Caco-2 (cell line): ENCODE measurements around the gene CDKN1B. TPM values are rescaled to one million over a fixed set of nuclear protein-coding genes. Genes with fewer than 3 reads are reported as not detected.

Experiments used
- BruUV-seq: library from RNA; stranded (reverse); fragments of 400-500 nt; replicated peaks from 2 replicates; lab custom pipeline; 2021; lab: Mats Ljungman, UMichigan
- CTCF ChIA-PET: fragments of 300-600 bp; sonication (Branson Sonifier 250); formaldehyde crosslinking; loops from one replicate; lab custom pipeline; 2022; ENCODE audit warnings: antibody characterized with exemption; lab: Charles Lee
- POLR2A ChIA-PET: fragments of 300-600 bp; sonication (Branson Sonifier 250); formaldehyde crosslinking; loops from one replicate; lab custom pipeline; 2022; ENCODE audit warnings: antibody characterized with exemption; lab: Charles Lee
- DNase-seq, 2 experiments: peaks; one replicate each; pipeline versions ENCODE4 v3.0.0 to v3.0.0-alpha.2; 2020 to 2022
- H3K27me3 ChIP-seq: replicated peaks from 2 replicates; pipeline ENCODE4 v1.6.0; 2011; ENCODE audit warnings: low read length; ENCODE audit not compliant: control insufficient read depth, insufficient read depth
- H3K36me3 ChIP-seq: 2 replicates; pipeline ENCODE4 v1.5.1; 2011; ENCODE audit warnings: low read length; ENCODE audit not compliant: control insufficient read depth, insufficient read depth
- H3K4me1 ChIP-seq: fragments of 250-450 bp; sonication (Bioruptor Pico); 2 replicates; pipeline ENCODE4 v1.5.1; 2020; ENCODE audit warnings: mild to moderate bottlenecking
- H3K4me3 ChIP-seq: 2 replicates; pipeline ENCODE4 v1.5.1; 2011; ENCODE audit warnings: low read depth, mild to moderate bottlenecking, control low read depth, low read length
- H3K9me3 ChIP-seq: fragments of 250-450 bp; sonication (Bioruptor Pico); 2 replicates; pipeline ENCODE4 v1.5.1; 2020; ENCODE audit warnings: mild to moderate bottlenecking, moderate library complexity
- H3K27ac Mint-ChIP-seq: one replicate; pipeline ENCODE4 v1.8.0; 2022; ENCODE audit warnings: mixed read lengths; ENCODE audit not compliant: unreplicated experiment
- H3K27me3 Mint-ChIP-seq: one replicate; pipeline ENCODE4 v1.8.0; 2022; ENCODE audit warnings: mixed read lengths; ENCODE audit not compliant: insufficient read depth, unreplicated experiment
- H3K36me3 Mint-ChIP-seq: one replicate; pipeline ENCODE4 v1.8.0; 2022; ENCODE audit warnings: mild to moderate bottlenecking, mixed read lengths; ENCODE audit not compliant: insufficient read depth, unreplicated experiment
- H3K4me1 Mint-ChIP-seq: one replicate; pipeline ENCODE4 v1.8.0; 2022; ENCODE audit warnings: low read depth, mixed read lengths; ENCODE audit not compliant: unreplicated experiment
- H3K4me3 Mint-ChIP-seq: one replicate; pipeline ENCODE4 v1.8.0; 2022; ENCODE audit warnings: mild to moderate bottlenecking, moderate library complexity, mixed read lengths; ENCODE audit not compliant: unreplicated experiment
- H3K9me3 Mint-ChIP-seq: one replicate; pipeline ENCODE4 v1.8.0; 2022; ENCODE audit warnings: mixed read lengths; ENCODE audit not compliant: unreplicated experiment
- CTCF ChIP-seq, 2 experiments: fragments of 200-600 bp in 1 of 2; IDR thresholded peaks; 1 replicate in 1 of 2; 2 replicates in 1 of 2; pipeline versions ENCODE4 v1.5.1 to v1.8.0; 2011 to 2022; ENCODE audit warnings: antibody characterized with exemption in 1 of 2, control low read depth in 1 of 2, inconsistent platforms in 1 of 2, low read depth in 1 of 2, low read length in 1 of 2, mild to moderate bottlenecking in 1 of 2, moderate library complexity in 1 of 2; ENCODE audit not compliant: insufficient read depth in 1 of 2, severe bottlenecking in 1 of 2, unreplicated experiment in 1 of 2
- intact Hi-C: fragments of 100-400 bp; cut with micrococcal nuclease; formaldehyde crosslinking; loops from one replicate; pipeline ENCODE4 v1.10.0; 2022; ENCODE audit not compliant: unreplicated experiment
- total RNA-seq: library from RNA; stranded (reverse); gene quantifications from 2 replicates; pipeline ENCODE4 v1.2.3, GENCODE V29; 2022

CDKN1B gene
- total RNA-seq, 1 experiment from 2014 or later, result 115 TPM

- BruUV-seq, result no TSS peak
- no peaks in the 10 kb centered on the region for H3K9me3 Mint-ChIP-seq
- peak overlapping the region; percentile 100 for H3K4me3 Mint-ChIP-seq
- H3K36me3 Mint-ChIP-seq, result peaks cover 49% of the 10 kb centered on the region
- Histone ChIP-seq H3K4me3 (peak overlapping the region; percentile 92), H3K4me1 (peaks cover 20% of the 10 kb centered on the region), H3K36me3 (no peaks in the 10 kb centered on the region), H3K9me3 (no peaks in the 10 kb centered on the region), H3K27me3 (no peaks in the 10 kb centered on the region)
- ChIA-PET POLR2A (interaction anchor here (0.6 to 1.4 kb wide), 7 partner anchors 10 to 592 kb away, joined by 3 to 15 read pairs (median 5); no protein-coding TSS in a partner anchor), CTCF (interaction anchor here (0.7 to 2.4 kb wide), 3 partner anchors 9 to 11 kb away, joined by 3 to 33 read pairs (median 4); no protein-coding TSS in a partner anchor)
- H3K27me3 Mint-ChIP-seq, result no peaks in the 10 kb centered on the region
- intact Hi-C loops, result loop anchor here (1.0 to 2.0 kb wide), 3 partner anchors 9 to 163 kb away; partner anchors contain the start of genes CDKN1B and DUSP16
- peaks cover 12% of the 10 kb centered on the region for H3K4me1 Mint-ChIP-seq
- TF ChIP-seq CTCF (IDR thresholded peaks at IDR 0.05; ENCODE audit: insufficient read depth in 1 of 2, low read depth in 1 of 2, low read length in 1 of 2, severe bottlenecking in 1 of 2, unreplicated experiment in 1 of 2), result no peak
- DNase-seq, result no peak
- H3K27ac Mint-ChIP-seq, result peak overlapping the region; percentile 92
Measured at GRCh38 chr12:12725956-12726554, 8.9 kb downstream of the CDKN1B start.

- POLR2A ChIA-PET, result interaction anchor here (0.5 to 1.2 kb wide), 5 partner anchors 11 to 253 kb away, joined by 3 to 6 read pairs (median 4); no protein-coding TSS in a partner anchor
- intact Hi-C loops, result no loop called here
- CTCF ChIA-PET, result interaction anchor here (2.4 kb wide), 1 partner anchor 10 kb away, joined by 33 read pairs; no protein-coding TSS in a partner anchor
- peaks cover 17% of the 10 kb centered on the region for H3K4me1 ChIP-seq
- no peak for TF ChIP-seq CTCF (IDR thresholded peaks at IDR 0.05; ENCODE audit: insufficient read depth in 1 of 2, low read depth in 1 of 2, low read length in 1 of 2, severe bottlenecking in 1 of 2, unreplicated experiment in 1 of 2)
- H3K36me3 Mint-ChIP-seq, result peaks cover 43% of the 10 kb centered on the region
- H3K9me3 Mint-ChIP-seq, result no peaks in the 10 kb centered on the region
- DNase-seq, result no peak
- peak overlapping the region; percentile 92 for H3K27ac Mint-ChIP-seq
- H3K4me3 ChIP-seq, result peak overlapping the region; percentile 92
- H3K4me1 Mint-ChIP-seq, result peaks cover 8% of the 10 kb centered on the region
- H3K27me3 Mint-ChIP-seq, result no peaks in the 10 kb centered on the region
- no peaks in the 10 kb centered on the region for H3K36me3 ChIP-seq
- H3K27me3 ChIP-seq, result no peaks in the 10 kb centered on the region
- peak overlapping the region; percentile 100 for H3K4me3 Mint-ChIP-seq
- H3K9me3 ChIP-seq, result no peaks in the 10 kb centered on the region
- BruUV-seq, result TSS peak; percentile 51
Measured at GRCh38 chr12:12726555-12727093, 9.5 kb downstream of the CDKN1B start.

GRCh38 chr12:12731178-12731577, 14.0 kb downstream of the CDKN1B start:
- Mint-ChIP-seq H3K9me3 (no peaks in the 10 kb centered on the region), H3K4me1 (peaks cover 20% of the 10 kb centered on the region), H3K4me3 (no peak overlapping the region), H3K27me3 (no peaks in the 10 kb centered on the region), H3K27ac (no peak overlapping the region), H3K36me3 (no peaks in the 10 kb centered on the region)
- ChIA-PET CTCF (interaction anchor here (0.8 kb wide), 1 partner anchor 113 kb away, joined by 9 read pairs; no protein-coding TSS in a partner anchor), POLR2A (no interaction called here)
- intact Hi-C loops, result no loop called here
- H3K4me1 ChIP-seq, result peaks cover 4% of the 10 kb centered on the region
- no peak overlapping the region for H3K4me3 ChIP-seq
- H3K9me3 ChIP-seq, result no peaks in the 10 kb centered on the region
- DNase-seq, result no peak
- TF ChIP-seq CTCF (IDR thresholded peaks at IDR 0.05; ENCODE audit: insufficient read depth in 1 of 2, low read depth in 1 of 2, low read length in 1 of 2, severe bottlenecking in 1 of 2, unreplicated experiment in 1 of 2), result no peak
- H3K36me3 ChIP-seq, result no peaks in the 10 kb centered on the region
- BruUV-seq, result no TSS peak
- no peaks in the 10 kb centered on the region for H3K27me3 ChIP-seq
